Measurements from ENCODE around the gene CHCHD10. TPM values are rescaled to one million over a fixed set of nuclear protein-coding genes. Genes with fewer than 3 reads are reported as not detected.

Gene CHCHD10
- total RNA-seq, 1 donor = 3.9 TPM

GRCh38 chr22:23804781-23805291 is 37.1 kb upstream of the CHCHD10 start:
- DNase-seq (ENCODE audit: low read depth) = peak; percentile 87
- no peak overlapping the region for H3K4me3 ChIP-seq (ENCODE audit: low read depth, low read length)
- TF ChIP-seq CTCF (IDR thresholded peaks at IDR 0.05; ENCODE audit: insufficient read depth, low read depth, low read length) = peak; percentile 29

- H3K4me3 ChIP-seq (ENCODE audit: low read depth, low read length) = no peak overlapping the region
- no peak for DNase-seq (ENCODE audit: low read depth)
- TF ChIP-seq CTCF (IDR thresholded peaks at IDR 0.05; ENCODE audit: insufficient read depth, low read depth, low read length) = no peak
Observed at GRCh38 chr22:23803001-23803819, 35.4 kb upstream of the CHCHD10 start.

GRCh38 chr22:23801886-23802377 is 34.2 kb upstream of the CHCHD10 start:
- no peak for TF ChIP-seq CTCF (IDR thresholded peaks at IDR 0.05; ENCODE audit: insufficient read depth, low read depth, low read length)
- no peak for DNase-seq (ENCODE audit: low read depth)

GRCh38 chr22:23801238-23801821 is 33.6 kb upstream of the CHCHD10 start:
- H3K4me3 ChIP-seq (ENCODE audit: low read depth, low read length) = no peak overlapping the region
- no peak for TF ChIP-seq CTCF (IDR thresholded peaks at IDR 0.05; ENCODE audit: insufficient read depth, low read depth, low read length)
- DNase-seq (ENCODE audit: low read depth) = no peak

More at GRCh38 chr22:23801886-23802377, 34.2 kb upstream of the CHCHD10 start:
- no peak overlapping the region for H3K4me3 ChIP-seq (ENCODE audit: low read depth, low read length)

GRCh38 chr22:23800297-23801237 is 32.8 kb upstream of the CHCHD10 start:
- no peak for DNase-seq (ENCODE audit: low read depth)
- no peak for TF ChIP-seq CTCF (IDR thresholded peaks at IDR 0.05; ENCODE audit: insufficient read depth, low read depth, low read length)
- no peak overlapping the region for H3K4me3 ChIP-seq (ENCODE audit: low read depth, low read length)

GRCh38 chr22:23796461-23796860 is 28.7 kb upstream of the CHCHD10 start:
- no peak overlapping the region for H3K4me3 ChIP-seq (ENCODE audit: low read depth, low read length)
- no peak for TF ChIP-seq CTCF (IDR thresholded peaks at IDR 0.05; ENCODE audit: insufficient read depth, low read depth, low read length)
- peak; percentile 96 for DNase-seq (ENCODE audit: low read depth)

All from fibroblast of villous mesenchyme (primary cell).